Measurements from ENCODE around the gene FEM1A.

DNA sequence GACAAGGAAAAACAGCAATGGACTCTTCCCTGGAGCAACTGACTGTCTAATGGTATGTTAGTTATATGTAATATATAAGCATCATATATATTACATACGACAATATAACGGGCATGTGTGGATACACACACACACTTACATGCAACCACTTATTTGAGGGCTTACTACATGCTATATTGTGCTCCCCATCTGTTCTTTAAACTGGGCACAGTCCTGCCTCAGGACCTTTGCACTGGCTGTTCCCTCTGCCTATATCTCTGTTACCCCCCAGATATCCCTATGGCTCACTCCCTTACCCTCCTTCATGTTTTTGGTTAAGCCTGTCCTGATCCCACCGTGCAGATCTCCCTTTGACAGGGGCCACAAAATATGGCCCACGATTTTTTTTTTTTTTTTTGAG lies 29.7 kb downstream of the FEM1A start:
- TF ChIP-seq, protein P1, sequence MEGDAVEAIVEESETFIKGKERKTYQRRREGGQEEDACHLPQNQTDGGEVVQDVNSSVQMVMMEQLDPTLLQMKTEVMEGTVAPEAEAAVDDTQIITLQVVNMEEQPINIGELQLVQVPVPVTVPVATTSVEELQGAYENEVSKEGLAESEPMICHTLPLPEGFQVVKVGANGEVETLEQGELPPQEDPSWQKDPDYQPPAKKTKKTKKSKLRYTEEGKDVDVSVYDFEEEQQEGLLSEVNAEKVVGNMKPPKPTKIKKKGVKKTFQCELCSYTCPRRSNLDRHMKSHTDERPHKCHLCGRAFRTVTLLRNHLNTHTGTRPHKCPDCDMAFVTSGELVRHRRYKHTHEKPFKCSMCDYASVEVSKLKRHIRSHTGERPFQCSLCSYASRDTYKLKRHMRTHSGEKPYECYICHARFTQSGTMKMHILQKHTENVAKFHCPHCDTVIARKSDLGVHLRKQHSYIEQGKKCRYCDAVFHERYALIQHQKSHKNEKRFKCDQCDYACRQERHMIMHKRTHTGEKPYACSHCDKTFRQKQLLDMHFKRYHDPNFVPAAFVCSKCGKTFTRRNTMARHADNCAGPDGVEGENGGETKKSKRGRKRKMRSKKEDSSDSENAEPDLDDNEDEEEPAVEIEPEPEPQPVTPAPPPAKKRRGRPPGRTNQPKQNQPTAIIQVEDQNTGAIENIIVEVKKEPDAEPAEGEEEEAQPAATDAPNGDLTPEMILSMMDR (conservative IDR thresholded peaks at IDR 0.05 in 1 of 2, IDR thresholded peaks at IDR 0.05 in 1 of 2; ENCODE audit: low read depth in 1 of 2, low read length in 2 of 2): no peak
- no peak for TF ChIP-seq EZH2 (IDR thresholded peaks at IDR 0.05; ENCODE audit: low read length, missing control alignments)
